ENCODE data around the gene FRMD1.
A peak's percentile ranks its signal among the peaks of the same experiment; 100 is the strongest.

Gene FRMD1

GRCh38 chr6:168011291-168011690, 67.7 kb downstream of the FRMD1 start:
- Histone ChIP-seq H2AK5ac (ENCODE audit: low read length) (no peak overlapping the region), H2BK120ac (ENCODE audit: low read depth, low read length) (no peak overlapping the region), H3K27ac (ENCODE audit: low read depth, low read length) (no peak overlapping the region), H3K79me2 (ENCODE audit: control insufficient read depth, insufficient read depth, low read length) (no peaks in the 10 kb centered on the region), H3K56ac (ENCODE audit: low read length) (no peak overlapping the region), H3K36me3 (ENCODE audit: control insufficient read depth, insufficient read depth, low read length) (no peaks in the 10 kb centered on the region), H3K18ac (ENCODE audit: low read length) (no peak overlapping the region), H4K5ac (ENCODE audit: low read length) (no peak overlapping the region), H2BK5ac (ENCODE audit: low read length) (no peak overlapping the region), H3K79me1 (ENCODE audit: low read length) (no peaks in the 10 kb centered on the region), H3K4me2 (ENCODE audit: low read length) (no peak overlapping the region), H3K9ac (ENCODE audit: low read length) (no peak overlapping the region), H4K8ac (ENCODE audit: low read depth, low read length) (no peak overlapping the region), H3K4me3 (ENCODE audit: low read length) (no peak overlapping the region), H3K23ac (ENCODE audit: low read length) (no peak overlapping the region), H3K4me1 (ENCODE audit: control insufficient read depth, low read depth, low read length) (no peaks in the 10 kb centered on the region), H3K27me3 (ENCODE audit: insufficient read depth, low read length, poor library complexity) (no peaks in the 10 kb centered on the region), H3K4ac (ENCODE audit: low read depth, low read length) (no peak overlapping the region), H2BK15ac (replicated peaks; ENCODE audit: low read depth) (no peak overlapping the region)
- no peak for DNase-seq
- no CpG with 5 or more reads among the region's 1 CpG for WGBS (ENCODE audit: extremely low coverage, insufficient coverage, low lambda C conversion rate)

DNA sequence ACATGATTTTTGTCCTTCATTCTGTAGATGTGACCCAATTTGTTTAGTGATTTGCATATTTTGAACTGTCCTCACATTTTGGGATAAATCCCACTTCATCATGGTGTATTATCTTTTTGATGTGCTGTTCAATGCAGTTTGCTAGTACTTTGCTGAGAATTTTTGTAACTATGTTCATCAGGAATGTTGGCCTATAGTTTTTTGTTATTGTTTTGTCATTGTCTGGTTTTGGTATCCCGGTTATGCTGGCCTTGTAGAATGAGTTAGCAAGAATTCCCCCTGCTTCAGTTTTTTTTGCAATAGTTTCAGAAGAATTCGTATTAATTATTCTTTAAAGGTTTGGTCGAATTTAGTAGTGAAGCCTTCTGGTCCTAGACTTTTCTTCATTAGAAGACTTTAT, 69.7 kb downstream of the FRMD1 start:
- no peaks in the 10 kb centered on the region for H3K79me1 ChIP-seq (ENCODE audit: low read length)
- no peak overlapping the region for H2AK5ac ChIP-seq (ENCODE audit: low read length)
- H2BK5ac ChIP-seq (ENCODE audit: low read length) = no peak overlapping the region
- H3K27me3 ChIP-seq (ENCODE audit: insufficient read depth, low read length, poor library complexity) = no peaks in the 10 kb centered on the region
- WGBS (ENCODE audit: extremely low coverage, insufficient coverage, low lambda C conversion rate) = no CpG with 5 or more reads among the region's 3 CpGs
- H3K27ac ChIP-seq (ENCODE audit: low read depth, low read length) = no peak overlapping the region
- no peak overlapping the region for H3K4ac ChIP-seq (ENCODE audit: low read depth, low read length)
- H4K8ac ChIP-seq (ENCODE audit: low read depth, low read length) = no peak overlapping the region
- no peak overlapping the region for H3K23ac ChIP-seq (ENCODE audit: low read length)
- no peak for DNase-seq
- no peak overlapping the region for H3K9ac ChIP-seq (ENCODE audit: low read length)
- H4K5ac ChIP-seq (ENCODE audit: low read length) = no peak overlapping the region
- H3K4me3 ChIP-seq (ENCODE audit: low read length) = no peak overlapping the region
- H3K4me1 ChIP-seq (ENCODE audit: control insufficient read depth, low read depth, low read length) = no peaks in the 10 kb centered on the region
- H3K79me2 ChIP-seq (ENCODE audit: control insufficient read depth, insufficient read depth, low read length) = no peaks in the 10 kb centered on the region
- no peak overlapping the region for H2BK15ac ChIP-seq (replicated peaks; ENCODE audit: low read depth)
- H3K18ac ChIP-seq (ENCODE audit: low read length) = no peak overlapping the region
- no peak overlapping the region for H3K4me2 ChIP-seq (ENCODE audit: low read length)
- H3K56ac ChIP-seq (ENCODE audit: low read length) = no peak overlapping the region
- no peak overlapping the region for H2BK120ac ChIP-seq (ENCODE audit: low read depth, low read length)
- H3K36me3 ChIP-seq (ENCODE audit: control insufficient read depth, insufficient read depth, low read length) = no peaks in the 10 kb centered on the region

- H4K5ac ChIP-seq (ENCODE audit: low read length) = no peak overlapping the region
- no peaks in the 10 kb centered on the region for H3K79me2 ChIP-seq (ENCODE audit: control insufficient read depth, insufficient read depth, low read length)
- H3K4me3 ChIP-seq (ENCODE audit: low read length) = no peak overlapping the region
- H2BK15ac ChIP-seq (replicated peaks; ENCODE audit: low read depth) = no peak overlapping the region
- no peaks in the 10 kb centered on the region for H3K27me3 ChIP-seq (ENCODE audit: insufficient read depth, low read length, poor library complexity)
- peak; percentile 41 for DNase-seq
- no peak overlapping the region for H2AK5ac ChIP-seq (ENCODE audit: low read length)
- no peaks in the 10 kb centered on the region for H3K79me1 ChIP-seq (ENCODE audit: low read length)
- no peak overlapping the region for H3K23ac ChIP-seq (ENCODE audit: low read length)
- no peak overlapping the region for H2BK5ac ChIP-seq (ENCODE audit: low read length)
- H4K8ac ChIP-seq (ENCODE audit: low read depth, low read length) = no peak overlapping the region
- no peak overlapping the region for H3K56ac ChIP-seq (ENCODE audit: low read length)
- H3K4ac ChIP-seq (ENCODE audit: low read depth, low read length) = no peak overlapping the region
- H3K27ac ChIP-seq (ENCODE audit: low read depth, low read length) = no peak overlapping the region
- H3K4me2 ChIP-seq (ENCODE audit: low read length) = no peak overlapping the region
- H3K4me1 ChIP-seq (ENCODE audit: control insufficient read depth, low read depth, low read length) = no peaks in the 10 kb centered on the region
- no peak overlapping the region for H2BK120ac ChIP-seq (ENCODE audit: low read depth, low read length)
- WGBS (ENCODE audit: extremely low coverage, insufficient coverage, low lambda C conversion rate) = no CpG with 5 or more reads among the region's 3 CpGs
- no peak overlapping the region for H3K18ac ChIP-seq (ENCODE audit: low read length)
- no peaks in the 10 kb centered on the region for H3K36me3 ChIP-seq (ENCODE audit: control insufficient read depth, insufficient read depth, low read length)
- H3K9ac ChIP-seq (ENCODE audit: low read length) = no peak overlapping the region
Observed at GRCh38 chr6:168007592-168008338, 71.2 kb downstream of the FRMD1 start.

- H3K27ac ChIP-seq (ENCODE audit: low read depth, low read length) = no peak overlapping the region
- WGBS (ENCODE audit: extremely low coverage, insufficient coverage, low lambda C conversion rate) = no CpG with 5 or more reads among the region's 6 CpGs
Observed at GRCh38 chr6:168005796-168006195, 73.2 kb downstream of the FRMD1 start.

DNA sequence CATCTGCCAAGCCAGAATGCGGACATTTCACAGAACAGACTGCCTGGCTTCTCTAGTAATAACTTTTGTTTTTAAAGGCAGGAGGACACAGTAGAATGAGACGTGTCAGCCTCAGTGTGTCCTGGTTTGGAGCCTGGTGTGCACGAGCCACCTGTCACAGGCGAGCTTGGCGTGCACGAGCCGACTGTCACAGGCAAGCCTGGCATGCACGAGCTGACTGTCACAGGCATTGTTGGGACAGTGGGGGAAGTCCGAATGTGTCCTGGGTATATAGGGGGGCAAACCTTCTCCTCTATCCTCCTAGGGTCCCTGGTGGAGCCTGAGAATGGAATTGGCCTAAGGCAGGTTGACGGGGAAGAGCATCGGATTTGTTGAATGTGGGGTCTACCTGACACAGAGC, 74.1 kb downstream of the FRMD1 start:
- Histone ChIP-seq H3K56ac (ENCODE audit: low read length) (no peak overlapping the region), H3K27ac (ENCODE audit: low read depth, low read length) (no peak overlapping the region), H2BK15ac (replicated peaks; ENCODE audit: low read depth) (no peak overlapping the region), H2BK120ac (ENCODE audit: low read depth, low read length) (no peak overlapping the region), H3K4me3 (ENCODE audit: low read length) (no peak overlapping the region), H3K18ac (ENCODE audit: low read length) (no peak overlapping the region), H2BK5ac (ENCODE audit: low read length) (no peak overlapping the region), H3K79me1 (ENCODE audit: low read length) (no peaks in the 10 kb centered on the region), H3K9ac (ENCODE audit: low read length) (no peak overlapping the region), H3K4ac (ENCODE audit: low read depth, low read length) (no peak overlapping the region), H4K8ac (ENCODE audit: low read depth, low read length) (no peak overlapping the region), H2AK5ac (ENCODE audit: low read length) (no peak overlapping the region), H3K4me1 (ENCODE audit: control insufficient read depth, low read depth, low read length) (no peaks in the 10 kb centered on the region), H3K36me3 (ENCODE audit: control insufficient read depth, insufficient read depth, low read length) (no peaks in the 10 kb centered on the region), H3K79me2 (ENCODE audit: control insufficient read depth, insufficient read depth, low read length) (no peaks in the 10 kb centered on the region), H4K5ac (ENCODE audit: low read length) (no peak overlapping the region), H3K4me2 (ENCODE audit: low read length) (no peak overlapping the region), H3K27me3 (ENCODE audit: insufficient read depth, low read length, poor library complexity) (no peaks in the 10 kb centered on the region), H3K23ac (ENCODE audit: low read length) (no peak overlapping the region)
- no CpG with 5 or more reads among the region's 11 CpGs for WGBS (ENCODE audit: extremely low coverage, insufficient coverage, low lambda C conversion rate)
- DNase-seq = no peak

More at GRCh38 chr6:168005796-168006195, 73.2 kb downstream of the FRMD1 start:
- no peak overlapping the region for H3K4me2 ChIP-seq (ENCODE audit: low read length)
- H2BK15ac ChIP-seq (replicated peaks; ENCODE audit: low read depth) = no peak overlapping the region
- H4K5ac ChIP-seq (ENCODE audit: low read length) = no peak overlapping the region
- no peak overlapping the region for H3K4ac ChIP-seq (ENCODE audit: low read depth, low read length)
- H3K79me2 ChIP-seq (ENCODE audit: control insufficient read depth, insufficient read depth, low read length) = no peaks in the 10 kb centered on the region
- no peak overlapping the region for H2BK120ac ChIP-seq (ENCODE audit: low read depth, low read length)
- no peaks in the 10 kb centered on the region for H3K27me3 ChIP-seq (ENCODE audit: insufficient read depth, low read length, poor library complexity)
- H3K56ac ChIP-seq (ENCODE audit: low read length) = no peak overlapping the region
- no peak overlapping the region for H3K18ac ChIP-seq (ENCODE audit: low read length)
- no peak overlapping the region for H3K23ac ChIP-seq (ENCODE audit: low read length)
- H3K9ac ChIP-seq (ENCODE audit: low read length) = no peak overlapping the region
- no peak overlapping the region for H4K8ac ChIP-seq (ENCODE audit: low read depth, low read length)
- H3K79me1 ChIP-seq (ENCODE audit: low read length) = no peaks in the 10 kb centered on the region
- H3K4me1 ChIP-seq (ENCODE audit: control insufficient read depth, low read depth, low read length) = no peaks in the 10 kb centered on the region
- H3K36me3 ChIP-seq (ENCODE audit: control insufficient read depth, insufficient read depth, low read length) = no peaks in the 10 kb centered on the region
- no peak overlapping the region for H2AK5ac ChIP-seq (ENCODE audit: low read length)
- H2BK5ac ChIP-seq (ENCODE audit: low read length) = no peak overlapping the region
- DNase-seq = no peak
- no peak overlapping the region for H3K4me3 ChIP-seq (ENCODE audit: low read length)

DNA sequence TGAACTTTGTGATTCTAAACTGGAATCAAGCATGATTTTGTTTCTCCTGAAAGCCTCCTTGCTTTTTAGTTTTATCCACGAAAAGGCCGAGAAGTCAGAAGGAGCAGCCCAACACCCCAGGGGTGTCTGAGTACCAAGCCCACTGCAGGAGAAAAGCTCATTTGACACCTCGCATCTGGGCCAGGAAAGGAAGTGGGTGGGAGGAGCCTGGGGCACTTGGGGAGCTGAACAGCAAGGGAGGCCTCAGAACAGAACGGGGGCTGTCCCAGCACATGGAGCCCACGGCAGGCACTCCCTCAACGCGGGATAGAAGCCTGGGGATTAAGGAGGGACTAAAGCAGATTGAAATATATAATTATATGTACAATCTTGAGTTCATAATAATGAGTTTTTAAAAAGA, 75.0 kb downstream of the FRMD1 start:
- no peak overlapping the region for H3K18ac ChIP-seq (ENCODE audit: low read length)
- H4K5ac ChIP-seq (ENCODE audit: low read length) = no peak overlapping the region
- no peak overlapping the region for H3K4ac ChIP-seq (ENCODE audit: low read depth, low read length)
- no peak overlapping the region for H4K8ac ChIP-seq (ENCODE audit: low read depth, low read length)
- no peaks in the 10 kb centered on the region for H3K27me3 ChIP-seq (ENCODE audit: insufficient read depth, low read length, poor library complexity)
- H3K4me3 ChIP-seq (ENCODE audit: low read length) = no peak overlapping the region
- no peak overlapping the region for H2BK15ac ChIP-seq (replicated peaks; ENCODE audit: low read depth)
- H2BK120ac ChIP-seq (ENCODE audit: low read depth, low read length) = no peak overlapping the region
- DNase-seq = no peak
- H3K56ac ChIP-seq (ENCODE audit: low read length) = no peak overlapping the region
- no peak overlapping the region for H2BK5ac ChIP-seq (ENCODE audit: low read length)
- no peaks in the 10 kb centered on the region for H3K4me1 ChIP-seq (ENCODE audit: control insufficient read depth, low read depth, low read length)
- no peak overlapping the region for H3K9ac ChIP-seq (ENCODE audit: low read length)
- H3K79me1 ChIP-seq (ENCODE audit: low read length) = no peaks in the 10 kb centered on the region
- H3K36me3 ChIP-seq (ENCODE audit: control insufficient read depth, insufficient read depth, low read length) = no peaks in the 10 kb centered on the region
- H2AK5ac ChIP-seq (ENCODE audit: low read length) = no peak overlapping the region
- H3K79me2 ChIP-seq (ENCODE audit: control insufficient read depth, insufficient read depth, low read length) = no peaks in the 10 kb centered on the region
- no peak overlapping the region for H3K23ac ChIP-seq (ENCODE audit: low read length)
- WGBS (ENCODE audit: extremely low coverage, insufficient coverage, low lambda C conversion rate) = no CpG with 5 or more reads among the region's 7 CpGs
- H3K4me2 ChIP-seq (ENCODE audit: low read length) = no peak overlapping the region
- no peak overlapping the region for H3K27ac ChIP-seq (ENCODE audit: low read depth, low read length)
